Bone marrow (tissue), 2 donors: ENCODE results near the gene XIRP1.
A peak's percentile ranks its signal among the peaks of the same experiment; 100 is the strongest.

ENCODE experiments used
- DNase-seq, 2 donors: peaks; one replicate each; lab custom pipeline; 2025; lab: John Stamatoyannopoulos, UW

The XIRP1 gene

GRCh38 chr3:39165518-39165917 lies 26.9 kb downstream of the XIRP1 start:
- no peak for DNase-seq

DNA sequence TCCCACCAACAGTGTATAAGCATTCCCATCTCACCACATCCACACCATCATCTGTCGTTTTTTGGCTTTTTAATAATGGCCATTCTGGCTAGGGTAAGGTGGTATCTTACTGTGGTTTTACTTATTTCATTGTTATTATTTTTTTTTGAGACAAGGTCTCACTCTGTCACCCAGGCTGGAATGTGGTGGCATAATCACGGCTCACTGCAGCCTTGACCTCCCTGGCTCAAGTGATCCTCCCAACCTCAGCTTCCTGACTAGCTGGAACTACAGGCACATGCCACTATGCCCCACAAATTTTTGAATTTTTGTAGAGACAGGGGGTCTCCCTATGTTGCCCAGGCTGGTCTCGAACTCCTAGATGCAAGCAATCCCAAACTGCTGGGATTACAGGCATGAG lies 28.0 kb downstream of the XIRP1 start:
- DNase-seq, result no peak

DNA sequence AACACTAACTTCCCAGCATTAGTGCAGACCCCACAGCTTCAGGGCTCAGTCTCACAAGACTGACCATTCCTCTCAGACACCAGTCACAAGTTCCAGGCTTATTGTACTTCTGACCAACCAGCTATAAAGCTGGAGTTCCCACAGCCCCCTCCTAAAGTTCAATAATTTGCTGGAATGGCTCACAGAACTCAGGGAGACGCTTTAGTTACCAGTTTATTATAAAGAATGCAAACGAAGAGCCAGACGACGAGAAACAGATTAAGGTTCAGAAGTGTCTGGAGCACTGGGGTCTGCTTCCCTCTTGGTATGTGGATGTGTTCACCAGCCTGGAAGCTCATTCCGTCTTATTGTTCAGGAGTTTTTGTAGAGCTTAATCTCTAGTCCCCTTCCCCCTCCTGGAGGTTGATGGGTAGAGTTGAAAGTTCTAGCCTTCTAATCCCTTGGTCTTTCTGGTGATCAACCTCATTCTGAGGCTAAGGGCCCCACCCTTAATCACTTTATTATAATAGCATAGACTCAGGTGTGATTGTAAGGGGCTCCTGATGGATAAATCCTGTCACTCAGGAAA lies 34.2 kb downstream of the XIRP1 start:
- DNase-seq, result no peak

- no peak for DNase-seq
Observed at GRCh38 chr3:39157359-39157758, 35.0 kb downstream of the XIRP1 start.

DNA sequence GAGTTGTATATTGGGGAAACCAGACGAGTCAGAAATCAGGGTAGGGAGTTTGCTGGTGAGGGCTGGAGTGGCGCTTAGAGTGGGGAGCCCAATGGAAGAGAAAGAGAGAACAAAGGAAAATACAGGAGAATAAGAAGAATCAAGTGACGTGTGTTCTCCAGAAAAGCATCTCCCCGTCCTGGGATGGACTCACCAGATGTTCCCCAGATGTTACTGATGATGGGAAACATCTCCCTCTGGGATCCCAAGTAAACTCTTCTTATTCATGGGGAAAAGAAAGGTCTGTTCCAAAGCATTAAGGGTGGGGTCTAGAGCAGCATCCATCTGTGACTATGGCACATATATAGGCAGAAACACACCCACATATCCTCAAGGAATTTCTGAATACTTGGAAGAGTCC lies 36.0 kb downstream of the XIRP1 start:
- DNase-seq, result no peak

DNA sequence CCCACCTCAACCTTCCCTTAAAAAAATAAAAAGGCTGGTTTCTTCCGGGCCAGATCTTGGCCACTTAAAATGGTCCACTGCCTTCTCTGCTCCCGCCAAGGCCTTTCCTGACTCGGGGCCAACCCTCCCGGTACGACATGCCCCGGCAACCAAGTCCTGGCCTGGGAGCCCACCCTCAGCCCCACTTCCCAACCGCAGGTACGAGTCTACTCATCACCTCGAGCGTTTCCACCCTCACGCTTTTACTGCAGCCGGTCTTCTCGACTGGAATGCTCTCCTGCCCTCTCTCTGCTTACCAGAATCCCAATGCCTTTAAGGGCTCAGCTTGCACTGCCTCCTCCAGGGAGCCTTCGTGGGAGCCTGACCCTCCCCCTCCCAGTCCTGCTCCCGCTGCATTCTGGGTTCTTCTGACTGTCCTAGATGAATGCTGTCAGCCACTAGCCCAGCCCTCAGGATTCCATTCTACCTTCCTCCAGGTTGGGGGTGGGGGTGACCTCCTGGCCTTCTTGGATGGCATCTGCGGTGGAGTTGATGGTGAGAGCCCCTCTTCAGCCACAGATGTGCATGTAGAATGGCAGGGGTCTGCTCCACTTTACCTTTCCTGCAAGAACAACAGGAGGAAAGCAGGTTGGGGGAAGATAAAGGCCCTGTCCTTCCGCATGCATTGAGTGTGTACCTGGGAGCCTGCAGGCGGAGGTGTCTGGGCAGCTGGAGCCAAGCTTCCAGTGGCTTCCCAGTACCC lies 37.9 kb downstream of the XIRP1 start:
- no peak for DNase-seq

DNA sequence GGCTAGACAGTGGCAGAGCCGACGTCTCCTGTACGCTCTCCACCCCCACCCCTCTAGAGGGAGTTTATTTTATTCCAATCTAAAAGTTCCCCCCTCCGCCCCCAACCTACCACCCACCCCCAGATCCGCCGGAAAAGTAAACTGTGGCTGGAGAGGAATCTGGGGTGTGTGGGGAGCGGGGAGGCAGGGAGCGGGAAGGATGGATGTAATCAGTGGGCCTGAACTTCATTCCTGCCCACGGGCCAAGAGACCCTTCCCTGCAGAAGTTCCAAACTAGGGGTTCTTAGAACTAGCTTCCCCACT lies 38.5 kb downstream of the XIRP1 start:
- no peak for DNase-seq

DNA sequence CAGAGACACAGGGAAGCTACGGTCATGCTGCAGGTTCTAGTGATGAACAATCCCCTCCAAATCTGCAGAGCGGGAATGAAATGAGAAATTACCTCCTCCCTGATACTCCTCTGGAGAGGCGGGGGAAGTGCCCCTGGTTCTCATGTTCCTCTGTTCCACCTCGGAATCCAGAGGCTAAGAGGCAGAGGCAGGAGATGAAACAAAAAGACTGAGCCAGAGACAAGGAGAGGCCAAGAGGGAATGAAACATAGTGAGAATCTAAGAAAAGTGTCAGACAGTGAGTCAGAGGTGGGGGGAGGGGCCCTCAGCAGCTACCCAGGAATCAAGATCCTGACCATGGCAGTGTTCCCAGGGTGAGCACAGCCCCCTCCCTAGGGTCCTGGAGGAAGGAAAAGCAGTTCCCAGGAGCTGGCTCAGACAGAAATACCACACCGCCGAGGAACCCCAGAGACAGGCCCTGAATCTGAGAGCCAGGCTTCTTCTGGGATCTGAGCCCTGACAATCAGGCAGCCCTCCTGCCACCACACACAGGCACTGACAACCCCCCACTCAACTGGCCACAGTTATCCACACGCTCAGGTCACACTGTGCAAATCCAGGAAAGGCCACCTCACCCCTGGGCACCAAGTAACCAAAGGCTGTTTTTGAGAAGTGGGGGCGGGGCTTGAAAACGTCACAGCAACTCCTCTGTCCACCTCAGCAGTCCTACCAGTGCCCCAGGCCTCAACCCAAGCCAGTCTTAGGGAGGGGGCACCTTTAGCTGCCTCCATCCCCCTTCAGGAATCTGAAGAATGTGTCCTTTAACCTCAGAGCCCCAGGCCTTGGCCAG lies 41.4 kb downstream of the XIRP1 start:
- DNase-seq, result peak; percentile 46 to 48

GRCh38 chr3:39150148-39150802 lies 42.1 kb downstream of the XIRP1 start:
- DNase-seq, result no peak

GRCh38 chr3:39149498-39150147 lies 42.8 kb downstream of the XIRP1 start:
- no peak for DNase-seq

- DNase-seq, result no peak
Observed at GRCh38 chr3:39149059-39149455, 43.3 kb downstream of the XIRP1 start.

DNA sequence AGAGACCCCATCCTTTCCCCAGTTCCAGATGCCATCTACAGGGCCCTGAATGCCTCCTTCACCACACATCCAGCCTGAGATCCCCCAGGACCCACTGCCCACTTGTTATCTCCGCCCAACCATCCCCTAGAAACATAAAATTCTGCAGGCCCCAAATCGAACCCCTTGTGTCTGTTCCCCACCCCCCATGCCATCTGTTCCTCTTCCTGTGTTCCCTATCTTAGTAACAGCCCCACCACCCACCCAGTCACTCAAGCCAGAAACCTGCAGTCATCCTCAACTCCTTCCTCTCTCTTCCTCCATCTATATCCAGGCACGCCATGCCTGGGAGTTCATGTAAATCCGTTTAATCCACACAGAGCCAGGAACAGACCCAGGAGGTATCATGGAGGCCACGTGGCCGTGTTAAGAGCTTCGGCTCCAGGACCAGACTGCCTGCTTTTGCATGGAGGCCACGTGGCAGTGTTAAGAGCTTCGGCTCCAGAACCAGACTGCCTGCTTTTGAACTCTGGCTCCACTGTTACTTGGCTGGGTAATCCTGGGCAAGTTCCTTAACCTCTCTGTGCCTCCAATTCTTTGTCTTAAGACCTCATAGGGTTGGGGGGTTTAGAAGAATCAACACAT lies 43.8 kb downstream of the XIRP1 start:
- peak in 1 of 2 donors; percentile 88 for DNase-seq

DNA sequence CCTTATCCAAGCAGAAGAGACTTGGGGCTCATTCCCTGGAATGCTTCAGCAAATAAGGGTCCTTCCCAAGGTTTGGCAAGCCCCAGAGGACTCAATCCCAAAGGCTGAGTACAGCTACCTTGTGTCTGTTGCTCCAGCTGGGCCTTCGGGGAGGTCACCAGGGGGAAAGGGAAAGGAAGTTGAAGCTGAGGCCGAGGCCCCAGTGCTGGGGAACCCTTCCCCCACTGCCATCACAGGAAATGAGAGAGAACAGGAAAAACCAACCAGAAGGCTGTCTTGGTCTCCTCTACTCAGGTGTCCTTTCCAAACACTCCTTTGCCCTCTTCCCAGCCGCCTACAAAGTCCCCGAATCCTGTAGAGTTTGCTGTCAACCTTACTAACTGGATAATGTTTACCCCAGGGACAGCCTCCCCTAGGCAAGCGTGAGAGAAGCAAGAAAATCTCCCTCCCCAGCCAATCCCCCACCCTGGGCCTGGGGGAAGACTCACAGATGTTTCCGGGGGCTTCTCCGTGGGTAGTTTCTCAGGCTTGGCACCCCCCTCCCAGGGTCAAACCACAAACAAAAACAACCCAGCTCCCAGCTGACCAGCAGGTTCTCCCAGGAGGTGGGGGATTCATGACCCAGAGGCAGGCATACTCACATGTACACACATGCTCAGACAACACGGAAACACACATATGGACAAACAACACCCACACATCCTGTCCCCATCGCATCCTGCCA lies 44.5 kb downstream of the XIRP1 start:
- peak in 1 of 2 donors; percentile 88 for DNase-seq

DNA sequence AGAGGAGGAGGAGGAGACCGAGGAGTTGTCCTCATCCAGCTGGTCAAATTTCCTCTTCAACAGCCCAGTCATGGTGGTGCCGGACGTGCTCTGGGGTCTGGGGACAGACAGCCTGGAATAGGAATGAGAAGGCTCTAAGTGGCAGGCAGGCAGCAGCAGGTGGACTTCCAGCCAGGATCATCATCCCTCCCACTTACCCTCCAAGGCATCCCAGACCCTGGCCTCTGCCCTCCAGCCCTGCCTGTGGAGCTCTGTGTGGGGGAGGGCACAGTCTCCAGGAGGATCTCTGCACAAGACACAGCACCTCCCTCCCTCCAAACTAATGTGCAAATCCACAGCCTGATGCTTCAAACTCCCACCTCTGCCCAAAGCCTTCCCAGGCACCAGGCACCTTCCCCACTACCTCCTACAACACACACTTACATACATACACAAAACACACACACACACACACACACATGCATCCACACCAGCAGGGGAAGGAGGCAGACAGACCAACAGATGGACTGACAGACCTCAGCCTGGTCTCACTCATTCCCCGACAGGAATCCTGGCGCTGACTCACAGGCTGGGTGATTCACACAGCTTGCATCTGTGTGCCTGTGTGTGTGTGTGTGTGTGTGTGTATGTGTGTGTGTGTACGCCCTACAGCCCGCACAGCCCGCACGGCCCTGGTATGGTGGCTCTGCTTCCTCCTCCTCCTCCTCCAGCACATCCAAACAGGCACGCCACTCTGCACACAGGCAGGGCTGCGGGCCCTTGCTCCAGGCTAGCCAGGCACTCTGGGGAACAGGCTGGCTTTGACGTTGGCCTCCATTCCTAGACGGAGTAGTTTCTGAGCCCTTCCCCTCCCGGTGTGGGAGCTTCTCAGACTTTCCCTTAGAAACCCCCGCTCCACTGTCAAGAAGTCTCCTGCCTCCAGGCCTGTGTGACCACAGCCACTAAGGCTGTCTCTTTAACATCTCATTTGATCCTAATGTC lies 45.5 kb downstream of the XIRP1 start:
- peak; percentile 74 to 95 for DNase-seq

DNA sequence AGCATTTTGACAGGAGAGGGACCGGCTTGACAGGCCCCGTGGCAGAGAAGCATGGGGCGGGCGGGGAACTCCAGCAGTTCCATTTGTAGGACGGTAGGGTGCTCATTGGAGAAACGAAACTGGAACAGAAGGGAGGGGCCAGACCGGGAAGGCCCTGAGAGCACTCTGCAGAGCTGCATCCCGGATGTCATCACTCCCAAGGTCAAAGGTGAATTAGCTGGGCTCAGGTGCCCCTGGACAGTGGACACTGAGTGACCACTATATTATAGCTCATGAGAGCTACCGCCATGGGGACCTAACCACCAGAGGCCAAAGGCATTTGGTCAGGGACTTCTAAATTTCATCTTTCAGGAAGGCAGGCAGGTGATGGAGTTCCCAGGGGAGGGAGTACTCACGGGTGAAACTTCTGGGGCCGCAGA lies 46.3 kb downstream of the XIRP1 start:
- DNase-seq, result no peak

DNA sequence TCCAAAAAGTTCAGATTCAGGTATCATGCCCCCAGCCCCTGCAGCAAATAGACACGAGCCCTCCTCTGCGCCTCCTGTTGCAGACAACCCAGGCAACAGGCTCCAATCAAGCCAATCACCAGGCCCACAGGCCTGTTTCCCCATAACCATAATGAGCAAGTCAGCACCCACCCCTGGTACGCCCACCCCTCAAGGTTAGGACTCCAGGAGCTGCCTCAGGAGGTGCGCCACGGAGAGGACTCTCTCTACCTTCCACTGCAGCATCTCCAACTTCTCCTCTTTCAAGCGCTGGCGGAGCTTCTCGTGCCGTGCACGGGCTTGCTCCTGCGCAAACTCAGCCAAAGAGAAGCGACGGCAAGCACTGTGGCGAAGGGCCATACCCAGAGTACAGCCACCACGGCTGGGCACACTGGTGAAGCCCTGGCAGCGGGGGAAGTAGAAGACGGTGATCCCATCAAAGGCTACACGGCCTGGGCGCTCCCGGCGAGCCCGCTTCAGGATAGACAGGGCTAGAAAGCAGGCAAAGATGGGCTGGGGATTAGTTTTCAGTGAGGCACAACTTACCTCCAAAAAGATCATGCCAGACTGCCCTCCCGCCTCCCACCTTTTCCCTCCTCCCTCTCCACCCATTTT lies 47.5 kb downstream of the XIRP1 start:
- no peak for DNase-seq

GRCh38 chr3:39144095-39144747 lies 48.2 kb downstream of the XIRP1 start:
- no peak for DNase-seq

- DNase-seq, result no peak
Observed at GRCh38 chr3:39143051-39143885, 49.1 kb downstream of the XIRP1 start.
